ENCODE measurements around the gene CCDC33. TPM values are rescaled to one million over a fixed set of nuclear protein-coding genes. Genes with fewer than 3 reads are reported as not detected.

The CCDC33 gene
- total and polyA plus RNA-seq, 4 experiments from 2014 or later, result not detected

- Histone ChIP-seq H3K27ac (ENCODE audit: low read depth, low read length) (no peak overlapping the region), H3K27me3 (ENCODE audit: insufficient read depth, low read length) (no peaks in the 10 kb centered on the region), H3K4me1 (ENCODE audit: insufficient read depth, low read length) (peaks cover 12% of the 10 kb centered on the region), H3K4me3 (ENCODE audit: low read length in 2 of 2) (no peak overlapping the region), H3K36me3 (ENCODE audit: insufficient read depth, low read length) (no peaks in the 10 kb centered on the region), H3K9me3 (ENCODE audit: control insufficient read depth in 1 of 2, low read length in 2 of 2) (no peaks in the 10 kb centered on the region)
- H3K4me1 Mint-ChIP-seq, result peaks cover 4 to 22% (median 10%) of the 10 kb centered on the region in 4 donors
- peak overlapping the region in 2 of 7 donors; percentile 72 to 83 for H3K27ac Mint-ChIP-seq
- intact Hi-C loops (cut with micrococcal nuclease), result no loop called here
- ChIA-PET POLR2A (ENCODE audit: partially characterized antibody) (no interaction called here), CTCF (ENCODE audit: partially characterized antibody) (no interaction called here)
- H3K27me3 Mint-ChIP-seq, result peaks cover 2 to 3% of the 10 kb centered on the region in 2 donors
- H3K9me3 Mint-ChIP-seq, result no peaks in the 10 kb centered on the region
- DNase-seq, result no peak
- peak overlapping the region in 1 of 8 donors; percentile 8 for H3K4me3 Mint-ChIP-seq
- H3K36me3 Mint-ChIP-seq, result no peaks in the 10 kb centered on the region
Measured at GRCh38 chr15:74314795-74315438, 78.8 kb downstream of the CCDC33 start.

GRCh38 chr15:74315626-74316025 is 79.5 kb downstream of the CCDC33 start:
- peaks cover 12% of the 10 kb centered on the region for H3K4me1 ChIP-seq (ENCODE audit: insufficient read depth, low read length)
- CTCF ChIA-PET (ENCODE audit: partially characterized antibody), result no interaction called here
- POLR2A ChIA-PET (ENCODE audit: partially characterized antibody), result no interaction called here

DNA sequence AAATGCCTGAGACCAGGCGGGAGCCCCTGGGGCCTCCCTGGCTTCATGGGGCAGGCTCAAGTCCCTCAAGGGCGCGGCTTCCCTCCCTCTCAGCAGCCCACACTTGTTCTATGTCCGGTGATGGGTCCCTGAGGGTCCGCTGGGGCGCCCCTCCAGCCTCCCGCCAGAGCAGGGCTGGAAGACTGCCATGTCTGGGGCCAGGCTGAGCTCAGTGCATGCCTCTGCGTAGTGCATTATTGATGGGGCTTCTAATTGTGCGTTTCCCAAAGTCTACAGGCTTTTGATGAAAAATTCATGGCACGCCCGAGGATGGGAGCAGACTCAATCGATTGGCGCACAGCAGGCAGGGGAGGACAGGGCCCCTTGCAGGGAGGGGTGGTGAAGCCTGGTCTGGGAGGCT is 80.0 kb downstream of the CCDC33 start:
- Histone ChIP-seq H3K4me1 (ENCODE audit: insufficient read depth, low read length) (peaks cover 12% of the 10 kb centered on the region), H3K4me3 (ENCODE audit: low read length in 2 of 2) (no peak overlapping the region), H3K27ac (ENCODE audit: low read depth, low read length) (no peak overlapping the region), H3K36me3 (ENCODE audit: insufficient read depth, low read length) (no peaks in the 10 kb centered on the region), H3K9me3 (ENCODE audit: control insufficient read depth in 1 of 2, low read length in 2 of 2) (no peaks in the 10 kb centered on the region), H3K27me3 (ENCODE audit: insufficient read depth, low read length) (no peaks in the 10 kb centered on the region)
- Mint-ChIP-seq H3K27me3 (peaks cover 2 to 3% of the 10 kb centered on the region in 2 donors), H3K27ac (no peak overlapping the region), H3K9me3 (no peaks in the 10 kb centered on the region), H3K4me1 (peaks cover 4 to 22% (median 10%) of the 10 kb centered on the region in 4 donors), H3K36me3 (no peaks in the 10 kb centered on the region), H3K4me3 (no peak overlapping the region)
- POLR2A ChIA-PET (ENCODE audit: partially characterized antibody), result no interaction called here
- intact Hi-C loops (cut with micrococcal nuclease), result no loop called here
- CTCF ChIA-PET (ENCODE audit: partially characterized antibody), result no interaction called here
- no peak for DNase-seq

More at GRCh38 chr15:74315626-74316025, 79.5 kb downstream of the CCDC33 start:
- no peaks in the 10 kb centered on the region for H3K36me3 Mint-ChIP-seq
- DNase-seq, result no peak
- Histone ChIP-seq H3K27me3 (ENCODE audit: insufficient read depth, low read length) (no peaks in the 10 kb centered on the region), H3K27ac (ENCODE audit: low read depth, low read length) (no peak overlapping the region), H3K9me3 (ENCODE audit: control insufficient read depth in 1 of 2, low read length in 2 of 2) (no peaks in the 10 kb centered on the region), H3K36me3 (ENCODE audit: insufficient read depth, low read length) (no peaks in the 10 kb centered on the region), H3K4me3 (ENCODE audit: low read length in 2 of 2) (no peak overlapping the region)
- H3K9me3 Mint-ChIP-seq, result no peaks in the 10 kb centered on the region
- peaks cover 2 to 3% of the 10 kb centered on the region in 2 donors for H3K27me3 Mint-ChIP-seq
- peak overlapping the region in 5 of 7 donors; percentile 37 to 83 (median 72) for H3K27ac Mint-ChIP-seq
- H3K4me3 Mint-ChIP-seq, result peak overlapping the region in 5 of 8 donors; percentile 4 to 64 (median 48)
- H3K4me1 Mint-ChIP-seq, result peaks cover 4 to 22% (median 10%) of the 10 kb centered on the region in 4 donors
- intact Hi-C loops (cut with micrococcal nuclease), result no loop called here

GRCh38 chr15:74317820-74318375 is 81.8 kb downstream of the CCDC33 start:
- H3K27ac ChIP-seq (ENCODE audit: low read depth, low read length), result no peak overlapping the region
- H3K36me3 Mint-ChIP-seq, result no peaks in the 10 kb centered on the region
- no peaks in the 10 kb centered on the region for H3K9me3 Mint-ChIP-seq
- DNase-seq, result no peak
- no peaks in the 10 kb centered on the region for H3K27me3 ChIP-seq (ENCODE audit: insufficient read depth, low read length)
- CTCF ChIA-PET (ENCODE audit: partially characterized antibody), result no interaction called here
- H3K4me1 Mint-ChIP-seq, result peaks cover 4 to 22% (median 10%) of the 10 kb centered on the region in 4 donors
- intact Hi-C loops (cut with micrococcal nuclease), result no loop called here
- POLR2A ChIA-PET (ENCODE audit: partially characterized antibody), result no interaction called here
- H3K27ac Mint-ChIP-seq, result peak overlapping the region in 1 of 7 donors; percentile 57
- H3K36me3 ChIP-seq (ENCODE audit: insufficient read depth, low read length), result no peaks in the 10 kb centered on the region
- H3K9me3 ChIP-seq (ENCODE audit: control insufficient read depth in 1 of 2, low read length in 2 of 2), result no peaks in the 10 kb centered on the region
- H3K4me3 ChIP-seq (ENCODE audit: low read length in 2 of 2), result no peak overlapping the region
- peaks cover 12% of the 10 kb centered on the region for H3K4me1 ChIP-seq (ENCODE audit: insufficient read depth, low read length)
- no peak overlapping the region for H3K4me3 Mint-ChIP-seq
- peaks cover 4 to 7% of the 10 kb centered on the region in 2 donors for H3K27me3 Mint-ChIP-seq

DNA sequence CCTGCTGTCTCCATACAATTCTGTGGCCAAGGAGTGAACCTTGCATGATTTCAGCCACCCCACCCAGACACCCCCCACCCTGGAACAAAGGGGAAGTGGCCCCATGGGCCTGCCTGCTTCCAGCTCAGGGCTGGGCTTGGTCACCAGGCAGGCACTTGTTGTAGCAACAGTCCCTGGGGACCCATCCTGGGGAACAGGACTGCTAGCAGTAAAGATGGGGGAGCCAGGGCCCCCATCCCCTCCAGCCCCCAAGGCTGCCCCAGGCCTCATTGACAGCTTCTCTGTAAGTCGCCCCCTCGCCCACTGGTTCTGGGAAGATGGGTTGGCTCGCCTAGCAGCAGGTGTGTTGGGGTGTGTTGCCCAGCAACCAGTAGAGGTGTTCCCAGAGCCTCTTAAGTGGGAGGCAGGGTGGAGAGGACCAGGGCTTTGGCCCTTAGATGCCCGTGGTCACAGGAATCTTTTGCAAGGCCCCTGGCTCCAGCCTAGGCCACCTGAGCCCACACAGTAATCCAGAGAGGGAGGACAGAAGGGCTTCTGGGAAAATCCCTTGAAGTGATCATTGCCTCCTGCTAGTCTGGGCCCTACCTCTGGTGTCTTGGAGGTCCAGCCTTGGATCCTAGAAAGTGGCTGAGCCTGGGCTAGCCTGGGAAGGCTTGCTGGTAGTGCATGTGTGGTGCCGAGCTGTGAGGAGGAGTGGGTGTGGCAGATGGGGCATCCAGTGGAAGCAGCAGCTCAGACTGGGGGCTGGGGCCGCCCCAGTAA is 82.4 kb downstream of the CCDC33 start:
- Histone ChIP-seq H3K27ac (ENCODE audit: low read depth, low read length) (no peak overlapping the region), H3K36me3 (ENCODE audit: insufficient read depth, low read length) (no peaks in the 10 kb centered on the region), H3K27me3 (ENCODE audit: insufficient read depth, low read length) (no peaks in the 10 kb centered on the region), H3K4me1 (ENCODE audit: insufficient read depth, low read length) (peaks cover 12% of the 10 kb centered on the region), H3K4me3 (ENCODE audit: low read length in 2 of 2) (no peak overlapping the region), H3K9me3 (ENCODE audit: control insufficient read depth in 1 of 2, low read length in 2 of 2) (no peaks in the 10 kb centered on the region)
- Mint-ChIP-seq H3K4me3 (no peak overlapping the region), H3K4me1 (peaks cover 4 to 22% (median 10%) of the 10 kb centered on the region in 4 donors), H3K9me3 (no peaks in the 10 kb centered on the region), H3K36me3 (no peaks in the 10 kb centered on the region), H3K27me3 (peaks cover 4 to 7% of the 10 kb centered on the region in 2 donors), H3K27ac (peak overlapping the region in 2 of 7 donors; percentile 30 to 48)
- ChIA-PET POLR2A (ENCODE audit: partially characterized antibody) (no interaction called here), CTCF (ENCODE audit: partially characterized antibody) (interaction anchor here (1.7 to 2.4 kb wide), 2 partner anchors 191 to 346 kb away, joined by 8 to 11 read pairs; no protein-coding TSS in a partner anchor)
- intact Hi-C loops (cut with micrococcal nuclease), result no loop called here
- no peak for DNase-seq

DNA sequence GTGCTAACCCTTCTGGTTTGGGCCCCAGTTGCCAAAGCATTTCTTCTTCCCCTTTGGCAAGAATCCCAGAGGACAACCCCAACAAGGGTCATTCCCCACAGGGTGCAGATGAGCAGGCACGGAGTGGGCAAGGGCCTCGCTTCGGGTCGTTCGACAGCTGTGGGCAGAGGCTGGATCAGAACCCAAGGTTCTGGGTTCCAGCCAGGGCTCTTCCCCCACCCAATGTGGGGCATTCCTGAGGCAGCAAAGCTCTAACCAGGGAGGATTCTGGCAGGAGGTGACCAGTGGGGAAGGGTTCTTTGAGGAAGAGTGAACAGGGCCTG is 83.0 kb downstream of the CCDC33 start:
- intact Hi-C loops (cut with micrococcal nuclease), result no loop called here

More for the DNA sequence above, 83.0 kb downstream of the CCDC33 start:
- DNase-seq, result no peak
- no peaks in the 10 kb centered on the region for H3K27me3 ChIP-seq (ENCODE audit: insufficient read depth, low read length)
- CTCF ChIA-PET (ENCODE audit: partially characterized antibody), result interaction anchor here (1.7 to 2.4 kb wide), 2 partner anchors 191 to 346 kb away, joined by 8 to 11 read pairs; no protein-coding TSS in a partner anchor
- peaks cover 12% of the 10 kb centered on the region for H3K4me1 ChIP-seq (ENCODE audit: insufficient read depth, low read length)
- no peaks in the 10 kb centered on the region for H3K9me3 Mint-ChIP-seq
- H3K4me3 ChIP-seq (ENCODE audit: low read length in 2 of 2), result no peak overlapping the region
- H3K27me3 Mint-ChIP-seq, result peaks cover 2 to 4% of the 10 kb centered on the region in 2 donors
- peaks cover 4 to 17% (median 10%) of the 10 kb centered on the region in 4 donors for H3K4me1 Mint-ChIP-seq
- H3K36me3 ChIP-seq (ENCODE audit: insufficient read depth, low read length), result no peaks in the 10 kb centered on the region
- no peak overlapping the region for H3K27ac Mint-ChIP-seq
- no peaks in the 10 kb centered on the region for H3K36me3 Mint-ChIP-seq
- no peaks in the 10 kb centered on the region for H3K9me3 ChIP-seq (ENCODE audit: control insufficient read depth in 1 of 2, low read length in 2 of 2)
- no peak overlapping the region for H3K4me3 Mint-ChIP-seq
- POLR2A ChIA-PET (ENCODE audit: partially characterized antibody), result no interaction called here
- no peak overlapping the region for H3K27ac ChIP-seq (ENCODE audit: low read depth, low read length)
